GM12878 (cell line): ENCODE data around the gene TSHZ2. TPM values are rescaled to one million over a fixed set of nuclear protein-coding genes. Genes with fewer than 3 reads are reported as not detected.

Source experiments
- ATAC-seq: fragments of 200-7000 bp; cut with Tn5 transposase; 3 replicates; pipeline ENCODE4 v1.9.1; 2020; ENCODE audit warnings: mild to moderate bottlenecking, moderate library complexity
- BruUV-seq: library from RNA; stranded (reverse); fragments of 400-500 nt; replicated peaks from 2 replicates; lab custom pipeline; 2021; lab: Mats Ljungman, UMichigan
- CTCF ChIA-PET: fragments of 300-600 bp; sonication (Branson Sonifier 250); formaldehyde crosslinking; extraction: SDS; loops from one replicate; lab custom pipeline; 2021; ENCODE audit warnings: inconsistent platforms; lab: Yijun Ruan, JAX
- POLR2A ChIA-PET: fragments of 350-600 bp; formaldehyde crosslinking; extraction: SDS; loops from one replicate; lab custom pipeline; 2021; ENCODE audit warnings: inconsistent platforms; lab: Charles Lee
- RAD21 ChIA-PET: fragments of 300-600 bp; sonication (Branson Sonifier 250); formaldehyde crosslinking; loops from one replicate; lab custom pipeline; 2023; ENCODE audit warnings: antibody characterized with exemption; ENCODE audit not compliant: unreplicated experiment; lab: Charles Lee
- SMC1A ChIA-PET: fragments of 300-600 bp; sonication (Branson Sonifier 250); formaldehyde crosslinking; loops from one replicate; lab custom pipeline; 2023; ENCODE audit not compliant: unreplicated experiment, uncharacterized antibody; lab: Charles Lee
- DNase-seq: peaks from one replicate; pipeline ENCODE4 v3.0.0-alpha.2; 2011; ENCODE audit warnings: low read depth, low spot score
- FAIRE-seq: peaks from 3 replicates; lab custom pipeline; 2011; peaks lifted over from hg19 to GRCh38; lab: Jason Lieb, UNC
- H2AFZ ChIP-seq: 2 replicates; pipeline ENCODE4 v1.6.0; 2011; ENCODE audit warnings: low read depth, low read length, control low read depth; ENCODE audit not compliant: control insufficient read depth
- H3K27ac ChIP-seq: 2 replicates; pipeline ENCODE4 v1.5.1; 2011; ENCODE audit warnings: control low read depth; ENCODE audit not compliant: control insufficient read depth, insufficient read depth
- H3K27me3 ChIP-seq, 2 experiments: replicated peaks in 1 of 2; 2 replicates each; pipeline versions ENCODE4 v1.6.0 to v1.6.1; 2011; ENCODE audit warnings: low read length in 1 of 2; ENCODE audit not compliant: control insufficient read depth in 2 of 2, insufficient read depth in 2 of 2
- H3K36me3 ChIP-seq, 2 experiments: 2 replicates each; pipeline ENCODE4 v1.5.1; 2011; ENCODE audit warnings: low read length in 1 of 2; ENCODE audit not compliant: control insufficient read depth in 2 of 2, insufficient read depth in 2 of 2
- H3K4me1 ChIP-seq: 2 replicates; pipeline ENCODE4 v1.6.1; 2011; ENCODE audit warnings: mild to moderate bottlenecking, low read length, moderate library complexity, mixed read lengths; ENCODE audit not compliant: control insufficient read depth, insufficient read depth
- H3K4me2 ChIP-seq: 2 replicates; pipeline ENCODE4 v1.6.0; 2011; ENCODE audit warnings: control low read depth; ENCODE audit not compliant: control insufficient read depth, insufficient read depth
- H3K4me3 ChIP-seq: fragments of 200-600 bp; sonication (generic); 2 replicates; pipeline ENCODE4 v1.5.1; 2016
- H3K79me2 ChIP-seq: 2 replicates; pipeline ENCODE4 v1.6.0; 2011; ENCODE audit warnings: low read length; ENCODE audit not compliant: control insufficient read depth, insufficient read depth
- H3K9ac ChIP-seq: 2 replicates; pipeline ENCODE4 v1.8.0; 2011; ENCODE audit warnings: low read length, control low read depth, mixed read lengths; ENCODE audit not compliant: control insufficient read depth, insufficient read depth
- H3K9me3 ChIP-seq: replicated peaks from 3 replicates; pipeline ENCODE4 v1.5.1; 2011; ENCODE audit warnings: mild to moderate bottlenecking, low read length; ENCODE audit not compliant: control insufficient read depth, insufficient read depth
- H4K20me1 ChIP-seq: 2 replicates; pipeline ENCODE4 v1.6.0; 2011; ENCODE audit not compliant: control insufficient read depth, insufficient read depth
- CEBPZ ChIP-seq: fragments of 150-350 bp; IDR thresholded peaks from 2 replicates; pipeline ENCODE4 v1.6.1; 2016; ENCODE audit warnings: low read depth, low read length
- EED ChIP-seq: sonication (generic); IDR thresholded peaks from 2 replicates; pipeline ENCODE4 v1.6.1; 2016; ENCODE audit warnings: antibody characterized with exemption, low read depth
- EP300 ChIP-seq, 2 experiments: fragments of 150-350 bp in 1 of 2; IDR thresholded peaks; 2 replicates each; pipeline ENCODE4 v1.6.1; 2011 to 2012; ENCODE audit warnings: low read depth in 2 of 2, low read length in 2 of 2, borderline replicate concordance in 1 of 2, improper control_type of control experiment in 1 of 2, inconsistent platforms in 1 of 2; ENCODE audit not compliant: control insufficient read depth in 1 of 2
- HDGF ChIP-seq: fragments of 450-650 bp; IDR thresholded peaks from 2 replicates; pipeline ENCODE4 v1.6.1; 2016; ENCODE audit warnings: antibody characterized with exemption
- MLLT1 ChIP-seq: fragments of 450-650 bp; IDR thresholded peaks from 2 replicates; pipeline ENCODE4 v1.6.1; 2016; ENCODE audit warnings: mild to moderate bottlenecking
- PBX3 ChIP-seq: IDR thresholded peaks from 2 replicates; pipeline ENCODE4 v1.6.1; 2011; ENCODE audit warnings: mild to moderate bottlenecking, low read depth, low read length, moderate library complexity; ENCODE audit not compliant: insufficient replicate concordance
- POU2F2 ChIP-seq: IDR thresholded peaks from 3 replicates; pipeline ENCODE4 v1.6.1; 2011; ENCODE audit warnings: low read depth, mild to moderate bottlenecking, low read length, borderline replicate concordance
- RB1 ChIP-seq: fragments of 450-650 bp; formaldehyde crosslinking; IDR thresholded peaks from 2 replicates; pipeline ENCODE4 v1.6.1; 2017; ENCODE audit warnings: mild to moderate bottlenecking, borderline replicate concordance
- SUPT20H ChIP-seq: IDR thresholded peaks from 2 replicates; pipeline ENCODE4 v1.6.1; 2011; ENCODE audit warnings: low read depth, mild to moderate bottlenecking, low read length, moderate library complexity, borderline replicate concordance; ENCODE audit not compliant: control insufficient read depth
- WGBS: methylation state at CpG from one replicate; pipeline ENCODE4 v1.1.6; 2016; ENCODE audit warnings: low lambda C conversion rate; ENCODE audit not compliant: insufficient replicate concordance, insufficient coverage; ENCODE audit errors: missing lambda C conversion rate; 5-methylcytosine and 5-hydroxymethylcytosine counted together
- in situ Hi-C: fragments of 300-500 bp; cut with MboI; formaldehyde crosslinking; loops from 9 replicates; pipeline ENCODE4 v1.14.3; 2018; ENCODE audit warnings: mixed read lengths
- intact Hi-C: fragments of 100-400 bp; cut with micrococcal nuclease; formaldehyde crosslinking; loops from one replicate; pipeline ENCODE4 v1.14.2; 2022; ENCODE audit not compliant: unreplicated experiment
- polyA plus RNA-seq, 11 experiments: library from polyadenylated mRNA; depleted of rRNA in 4 of 11; unstranded in 6 of 11; stranded (reverse) in 5 of 11; fragments of >200 nt; fragmentation: Nextera tagmentation in 4 of 11; fragmentation: Illumina TruSeq in 1 of 11; extraction: Ambion mirVana in 4 of 11; extraction: Trizol in 1 of 11; gene quantifications; 1 replicate in 1 of 11; 2 replicates in 10 of 11; pipeline versions ENCODE4 v1.2.1 to v1.2.3, GENCODE V29; 2011 to 2016; ENCODE audit warnings: inconsistent platforms in 2 of 11, missing spikeins in 2 of 11, low read depth in 1 of 11
- total RNA-seq, 4 experiments: library from RNA; depleted of rRNA in 3 of 4; stranded (reverse); fragments of >200 nt in 3 of 4; fragmentation: Illumina TruSeq in 1 of 4; extraction: Trizol in 1 of 4; gene quantifications; 2 replicates each; pipeline versions ENCODE4 v1.2.1 to v1.2.3, GENCODE V29; 2013 to 2021

TSHZ2 gene
- total and polyA plus RNA-seq, 10 of the 15 experiments (the other 5 are each of a cell fraction or from before 2014, with no cell fraction given): 0.01 to 0.86 (median 0.13) TPM; not detected in 2

- Histone ChIP-seq H3K4me3 (no peak overlapping the region), H2AFZ (no peak overlapping the region), H3K9me3 (no peaks in the 10 kb centered on the region; the same call in 2 of the 3 replicates), H3K27me3 (no peaks in the 10 kb centered on the region; a peak in 1 of 4 replicates), H3K36me3 (no peaks in the 10 kb centered on the region), H3K27ac (no peak overlapping the region), H4K20me1 (no peaks in the 10 kb centered on the region), H3K9ac (no peak overlapping the region), H3K79me2 (no peaks in the 10 kb centered on the region), H3K4me1 (no peaks in the 10 kb centered on the region), H3K4me2 (no peak overlapping the region)
- WGBS: 29% methylated on average over 6 of the region's 6 CpGs
- ChIA-PET CTCF (no interaction called here), POLR2A (no interaction called here), RAD21 (no interaction called here), SMC1A (no interaction called here)
- no TSS peak for BruUV-seq
- TF ChIP-seq POU2F2 (no peak), EP300 (IDR thresholded peaks at IDR 0.05; ENCODE audit: borderline replicate concordance in 1 of 2, control insufficient read depth in 1 of 2, low read depth in 2 of 2, low read length in 2 of 2) (no peak), HDGF (no peak), EED (no peak)
- ATAC-seq: no peak
- no peak for FAIRE-seq
- intact Hi-C loops (no loop called here), in situ Hi-C loops (no loop called here)
- DNase-seq: no peak
Measured at GRCh38 chr20:53426766-53427312, 454.7 kb downstream of the TSHZ2 start.

- POLR2A ChIA-PET: interaction anchor here (0.6 kb wide), 1 partner anchor 12 kb away, joined by 3 read pairs; no protein-coding TSS in a partner anchor
- TF ChIP-seq RB1 (no peak), PBX3 (no peak), CEBPZ (no peak), MLLT1 (no peak), SUPT20H (no peak)
Measured at GRCh38 chr20:53427951-53428350, 455.8 kb downstream of the TSHZ2 start.

More at GRCh38 chr20:53427951-53428350, 455.8 kb downstream of the TSHZ2 start:
- ChIA-PET CTCF (no interaction called here), RAD21 (no interaction called here), SMC1A (no interaction called here)
- no peak for FAIRE-seq
- H3K9ac ChIP-seq: no peak overlapping the region
- intact Hi-C loops: no loop called here
- no peaks in the 10 kb centered on the region for H4K20me1 ChIP-seq
- ATAC-seq: no peak
- H3K4me3 ChIP-seq: no peak overlapping the region
- no peak overlapping the region for H2AFZ ChIP-seq
- H3K4me1 ChIP-seq: no peaks in the 10 kb centered on the region
- H3K27ac ChIP-seq: no peak overlapping the region
- no peaks in the 10 kb centered on the region for H3K79me2 ChIP-seq
- BruUV-seq: no TSS peak
- H3K9me3 ChIP-seq: no peaks in the 10 kb centered on the region; the same call in 2 of the 3 replicates
- H3K27me3 ChIP-seq: no peaks in the 10 kb centered on the region; a peak in 1 of 4 replicates
- 28% methylated on average over 2 of the region's 2 CpGs for WGBS
- no peaks in the 10 kb centered on the region for H3K36me3 ChIP-seq
- no peak overlapping the region for H3K4me2 ChIP-seq
- in situ Hi-C loops: no loop called here
- DNase-seq: no peak
